ENCODE results near the gene CNTNAP4. TPM values are rescaled to one million over a fixed set of nuclear protein-coding genes. Genes with fewer than 3 reads are reported as not detected.

CNTNAP4 gene
- 0.89 TPM for polyA plus RNA-seq (2012; ENCODE audit: missing spikeins)

- DNase-seq (ENCODE audit: insufficient read length) (no peak), FAIRE-seq (no peak)
- TF ChIP-seq POLR2A (IDR thresholded peaks at IDR 0.05; ENCODE audit: low read depth, low read length) (no peak), POLR2AphosphoS5 (IDR thresholded peaks at IDR 0.05; ENCODE audit: low read depth, low read length) (no peak), TAF1 (IDR thresholded peaks at IDR 0.05; ENCODE audit: borderline replicate concordance, low read depth, low read length) (no peak)
These were observed at the start of gene CNTNAP4 for GRCh38 chr16:76276745-76277438. TSS of gene CNTNAP4 (plus strand) at chr16:76277401. CDS start at chr16:76277663, 262 bp downstream.

GRCh38 chr16:76228546-76229146 lies 48.6 kb upstream of the CNTNAP4 start:
- no peak for DNase-seq (ENCODE audit: insufficient read length)

DNA sequence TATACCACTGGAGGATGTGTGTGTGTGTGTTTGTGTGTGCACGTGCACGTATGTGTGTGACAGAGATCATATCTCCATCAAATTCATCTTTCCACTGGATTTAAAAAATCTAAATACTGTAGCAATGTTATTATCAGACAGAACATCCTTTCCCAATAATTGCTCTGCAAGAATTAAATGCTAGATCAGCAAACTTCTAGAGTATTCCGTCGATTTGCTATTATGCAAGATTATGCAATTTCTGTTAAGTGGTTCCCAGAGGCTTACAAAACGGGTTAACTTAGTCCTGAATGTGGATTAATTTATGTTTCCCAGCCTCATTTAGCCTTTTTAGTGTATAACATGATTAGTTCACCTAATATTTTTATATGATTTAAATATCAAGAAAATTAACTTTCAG lies 44.5 kb upstream of the CNTNAP4 start:
- DNase-seq (ENCODE audit: insufficient read length) (no peak), FAIRE-seq (no peak)
- TF ChIP-seq POLR2A (IDR thresholded peaks at IDR 0.05; ENCODE audit: low read depth, low read length) (no peak), TAF1 (IDR thresholded peaks at IDR 0.05; ENCODE audit: borderline replicate concordance, low read depth, low read length) (no peak)

More at GRCh38 chr16:76228546-76229146, 48.6 kb upstream of the CNTNAP4 start:
- TF ChIP-seq POLR2AphosphoS5 (IDR thresholded peaks at IDR 0.05; ENCODE audit: low read depth, low read length) (no peak), TAF1 (IDR thresholded peaks at IDR 0.05; ENCODE audit: borderline replicate concordance, low read depth, low read length) (no peak), POLR2A (IDR thresholded peaks at IDR 0.05; ENCODE audit: low read depth, low read length) (no peak)
- no peak for FAIRE-seq

DNA sequence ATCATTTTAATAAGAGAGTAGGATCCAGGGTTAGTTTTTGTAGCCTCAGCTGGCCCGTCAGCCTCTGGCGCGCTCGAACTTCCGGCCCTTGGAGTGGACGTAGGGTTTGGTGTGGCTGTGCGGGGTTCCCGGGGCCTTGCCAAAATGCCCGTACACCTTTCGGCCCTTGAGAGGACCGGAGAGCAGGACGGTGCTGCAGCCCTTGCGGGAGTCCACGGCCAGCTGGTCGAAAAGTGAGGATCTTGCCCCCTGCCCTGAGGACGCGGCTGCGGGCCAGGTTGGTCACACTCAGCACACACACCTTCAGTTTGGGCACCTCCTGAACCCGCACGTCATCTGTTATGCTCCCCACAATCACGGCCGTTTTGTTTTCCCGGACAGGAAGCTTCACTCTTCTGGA lies 42.2 kb upstream of the CNTNAP4 start:
- TF ChIP-seq TAF1 (IDR thresholded peaks at IDR 0.05; ENCODE audit: borderline replicate concordance, low read depth, low read length) (no peak), POLR2A (IDR thresholded peaks at IDR 0.05; ENCODE audit: low read depth, low read length) (no peak), POLR2AphosphoS5 (IDR thresholded peaks at IDR 0.05; ENCODE audit: low read depth, low read length) (no peak)
- DNase-seq (ENCODE audit: insufficient read length) (no peak), FAIRE-seq (no peak)

DNA sequence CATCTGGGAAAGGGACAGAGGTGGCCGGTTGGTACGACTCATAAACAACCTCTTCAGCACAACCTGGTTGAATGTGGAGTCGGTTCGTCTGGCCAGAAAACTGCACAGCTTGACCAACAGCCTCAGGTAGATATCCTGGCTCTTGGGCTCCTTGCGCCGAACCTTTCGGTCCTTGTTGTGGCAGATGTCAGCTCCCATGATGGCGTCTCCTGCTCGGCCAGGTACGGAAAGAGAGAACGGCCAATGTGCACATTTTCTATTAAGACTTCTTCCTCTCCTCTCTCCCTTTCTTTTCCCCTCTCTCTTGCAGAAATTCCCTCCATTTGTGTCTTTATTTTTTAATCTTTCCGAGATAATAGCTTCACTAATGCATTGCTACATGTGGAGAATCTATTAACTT lies 41.8 kb upstream of the CNTNAP4 start:
- TF ChIP-seq POLR2AphosphoS5 (IDR thresholded peaks at IDR 0.05; ENCODE audit: low read depth, low read length) (no peak), TAF1 (IDR thresholded peaks at IDR 0.05; ENCODE audit: borderline replicate concordance, low read depth, low read length) (no peak), POLR2A (IDR thresholded peaks at IDR 0.05; ENCODE audit: low read depth, low read length) (no peak)
- DNase-seq (ENCODE audit: insufficient read length) (no peak), FAIRE-seq (no peak)

- DNase-seq (ENCODE audit: insufficient read length) (no peak), FAIRE-seq (no peak)
- TF ChIP-seq POLR2A (IDR thresholded peaks at IDR 0.05; ENCODE audit: low read depth, low read length), result no peak
- TF ChIP-seq POLR2AphosphoS5 (IDR thresholded peaks at IDR 0.05; ENCODE audit: low read depth, low read length), result no peak
- no peak for TF ChIP-seq TAF1 (IDR thresholded peaks at IDR 0.05; ENCODE audit: borderline replicate concordance, low read depth, low read length)
These were observed 39.7 kb upstream of the CNTNAP4 start for GRCh38 chr16:76237471-76237870.

DNA sequence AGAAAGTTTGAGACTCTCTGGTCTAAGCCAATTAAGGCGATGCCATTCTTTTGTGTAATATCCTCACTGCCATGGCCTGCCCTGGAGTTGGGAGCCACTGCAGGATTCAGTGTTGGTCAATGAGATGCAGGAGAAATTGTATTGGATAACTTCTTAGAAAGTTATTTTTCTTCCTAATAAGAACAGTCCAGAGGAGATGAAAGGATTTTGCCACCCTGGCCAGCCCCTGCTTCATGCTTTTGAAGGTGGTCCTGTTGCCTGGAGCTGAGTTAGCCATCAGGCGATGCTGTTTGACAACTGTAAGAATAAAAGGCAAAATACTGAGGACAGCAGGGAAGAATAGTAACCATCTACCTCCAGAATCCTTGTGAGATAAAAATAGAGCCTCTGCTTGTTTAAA lies 35.4 kb upstream of the CNTNAP4 start:
- DNase-seq (ENCODE audit: insufficient read length), result no peak
- TF ChIP-seq TAF1 (IDR thresholded peaks at IDR 0.05; ENCODE audit: borderline replicate concordance, low read depth, low read length) (no peak), POLR2AphosphoS5 (IDR thresholded peaks at IDR 0.05; ENCODE audit: low read depth, low read length) (no peak)
- FAIRE-seq, result no peak

GRCh38 chr16:76243620-76244019 lies 33.6 kb upstream of the CNTNAP4 start:
- TF ChIP-seq TAF1 (IDR thresholded peaks at IDR 0.05; ENCODE audit: borderline replicate concordance, low read depth, low read length), result no peak
- no peak for TF ChIP-seq POLR2A (IDR thresholded peaks at IDR 0.05; ENCODE audit: low read depth, low read length)
- TF ChIP-seq POLR2AphosphoS5 (IDR thresholded peaks at IDR 0.05; ENCODE audit: low read depth, low read length), result no peak
- DNase-seq (ENCODE audit: insufficient read length), result no peak
- no peak for FAIRE-seq

DNA sequence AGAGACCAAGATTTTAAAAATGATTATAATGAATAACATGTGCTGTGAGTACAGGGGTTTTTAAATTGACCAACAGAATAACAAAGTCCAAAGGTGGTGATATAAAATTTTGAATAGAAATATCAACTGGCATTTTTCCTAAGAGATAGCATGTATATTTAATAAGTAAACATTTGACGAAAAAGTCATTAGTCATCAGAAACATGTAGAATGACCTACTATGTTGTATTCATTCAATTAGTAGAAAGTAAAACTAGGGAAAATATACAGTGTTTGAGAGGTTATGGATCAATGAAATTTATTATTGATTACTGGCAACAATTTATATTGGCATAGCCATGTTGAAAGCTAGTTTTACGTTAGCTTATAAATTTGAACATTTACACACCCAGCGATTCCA lies 30.6 kb upstream of the CNTNAP4 start:
- DNase-seq (ENCODE audit: insufficient read length), result no peak
- TF ChIP-seq POLR2AphosphoS5 (IDR thresholded peaks at IDR 0.05; ENCODE audit: low read depth, low read length) (no peak), POLR2A (IDR thresholded peaks at IDR 0.05; ENCODE audit: low read depth, low read length) (no peak)
- FAIRE-seq, result no peak

- FAIRE-seq (no peak), DNase-seq (ENCODE audit: insufficient read length) (no peak)
These were observed 11.7 kb upstream of the CNTNAP4 start for GRCh38 chr16:76265434-76266045.

DNA sequence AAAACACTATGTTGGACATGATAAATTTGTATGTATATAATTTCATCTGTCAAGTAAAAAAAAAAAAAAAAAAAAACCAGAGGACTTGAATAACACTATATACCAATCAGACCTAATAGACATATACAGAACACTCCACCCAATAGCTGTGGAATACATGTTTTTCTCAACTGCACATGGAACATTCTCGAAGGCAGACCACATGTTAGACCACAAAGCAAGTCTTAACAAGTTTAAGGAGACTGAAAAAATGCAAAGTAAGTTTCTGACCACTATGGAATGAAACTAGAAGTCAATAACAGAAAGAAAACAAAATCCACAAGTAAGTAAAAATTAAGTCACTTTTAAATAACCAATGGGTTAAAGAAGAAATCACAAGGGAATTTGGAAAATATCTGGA lies 8.4 kb upstream of the CNTNAP4 start:
- DNase-seq (ENCODE audit: insufficient read length) (no peak), FAIRE-seq (no peak)
- TF ChIP-seq TAF1 (IDR thresholded peaks at IDR 0.05; ENCODE audit: borderline replicate concordance, low read depth, low read length), result no peak
- no peak for TF ChIP-seq POLR2AphosphoS5 (IDR thresholded peaks at IDR 0.05; ENCODE audit: low read depth, low read length)
- no peak for TF ChIP-seq POLR2A (IDR thresholded peaks at IDR 0.05; ENCODE audit: low read depth, low read length)

More at GRCh38 chr16:76265434-76266045, 11.7 kb upstream of the CNTNAP4 start:
- no peak for TF ChIP-seq POLR2A (IDR thresholded peaks at IDR 0.05; ENCODE audit: low read depth, low read length)
- no peak for TF ChIP-seq TAF1 (IDR thresholded peaks at IDR 0.05; ENCODE audit: borderline replicate concordance, low read depth, low read length)
- TF ChIP-seq POLR2AphosphoS5 (IDR thresholded peaks at IDR 0.05; ENCODE audit: low read depth, low read length), result no peak
